Stimulated activated CD8-positive, alpha-beta memory T cell treated with anti-CD3 and anti-CD28 coated beads, Interleukin-12 subunit alpha, Interleukin-12 subunit beta, amount 100 ng/mL, for 1 hour (primary cell): ENCODE data around the gene CEACAM21.

Experiments
- DNase-seq: peaks from one replicate; pipeline ENCODE4 v3.0.0-alpha.2; 2020; ENCODE audit warnings: low read depth

Gene CEACAM21

DNA sequence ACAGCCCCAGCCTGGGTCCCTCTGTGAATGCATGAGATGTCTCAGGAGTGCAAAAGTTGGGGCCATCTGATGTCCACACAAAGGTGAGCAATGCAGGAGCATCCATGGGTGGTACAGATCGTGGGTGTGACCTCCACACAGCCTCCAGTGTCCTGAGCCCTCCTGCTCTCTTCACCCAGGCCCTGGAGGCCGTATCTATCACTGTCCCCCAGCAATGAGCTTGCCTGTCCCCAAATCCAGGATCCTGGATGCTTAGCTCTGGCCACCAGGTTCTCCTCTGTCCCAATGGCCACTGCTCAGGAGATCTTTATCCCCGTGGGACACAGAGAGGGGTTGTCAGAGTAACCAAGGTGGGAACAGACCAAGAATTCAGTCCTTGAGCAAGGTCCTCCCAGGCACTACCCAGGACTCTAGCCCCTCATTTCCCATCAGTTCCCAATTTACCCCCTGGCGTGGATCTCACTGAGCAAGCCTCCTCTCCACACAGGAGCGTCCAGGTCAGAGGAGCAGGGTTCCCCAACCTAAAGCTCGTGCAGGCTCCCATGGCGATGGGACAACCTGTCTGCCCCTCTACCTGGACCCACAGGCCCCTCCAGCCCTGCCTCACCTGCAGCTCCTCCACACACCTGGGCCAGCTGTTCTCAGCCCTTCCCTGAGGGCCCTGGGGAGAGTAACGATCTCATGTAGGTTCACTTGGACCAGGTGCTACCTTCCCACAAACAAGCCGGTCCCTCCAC, 11.3 kb downstream of the CEACAM21 start:
- DNase-seq = no peak

DNA sequence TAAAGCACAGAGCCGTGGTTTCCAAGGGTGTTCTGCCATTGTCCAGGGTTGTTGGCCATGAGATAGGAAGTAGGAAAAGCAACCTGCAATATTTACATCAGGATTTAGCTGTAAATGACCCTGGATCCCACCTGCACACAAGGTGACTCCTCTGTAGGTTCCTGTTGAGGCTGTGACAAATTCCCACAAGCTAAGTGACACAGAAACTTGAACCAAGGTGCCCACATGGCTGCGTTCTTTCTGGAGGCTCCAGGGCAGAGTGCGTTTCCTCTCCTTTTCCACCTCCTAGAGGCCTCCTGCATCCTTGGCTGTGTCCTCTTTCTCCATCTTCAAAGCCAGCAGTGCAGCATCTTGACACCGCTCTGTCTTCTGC, 11.9 kb downstream of the CEACAM21 start:
- DNase-seq = no peak

GRCh38 chr19:41588497-41589209, 12.7 kb downstream of the CEACAM21 start:
- no peak for DNase-seq

DNA sequence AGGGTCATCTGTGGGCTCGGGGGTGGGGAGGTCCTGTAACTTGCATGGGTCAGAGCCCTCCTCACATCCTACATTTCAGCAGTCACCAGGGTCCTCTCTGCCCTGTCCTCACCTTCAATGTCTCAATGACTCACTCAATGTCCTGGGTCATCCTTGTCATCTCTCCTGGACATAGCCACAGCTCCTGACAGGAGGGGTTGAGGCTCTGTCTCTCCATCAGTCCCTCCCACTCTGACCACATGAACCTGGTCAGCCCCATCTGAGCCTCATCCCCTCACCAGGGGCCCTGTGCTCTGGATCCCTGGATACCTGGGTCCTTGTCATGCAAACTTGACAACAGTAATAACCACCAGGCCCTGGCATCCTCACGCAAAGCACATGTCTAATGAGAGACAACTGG, 13.4 kb downstream of the CEACAM21 start:
- DNase-seq = no peak

DNA sequence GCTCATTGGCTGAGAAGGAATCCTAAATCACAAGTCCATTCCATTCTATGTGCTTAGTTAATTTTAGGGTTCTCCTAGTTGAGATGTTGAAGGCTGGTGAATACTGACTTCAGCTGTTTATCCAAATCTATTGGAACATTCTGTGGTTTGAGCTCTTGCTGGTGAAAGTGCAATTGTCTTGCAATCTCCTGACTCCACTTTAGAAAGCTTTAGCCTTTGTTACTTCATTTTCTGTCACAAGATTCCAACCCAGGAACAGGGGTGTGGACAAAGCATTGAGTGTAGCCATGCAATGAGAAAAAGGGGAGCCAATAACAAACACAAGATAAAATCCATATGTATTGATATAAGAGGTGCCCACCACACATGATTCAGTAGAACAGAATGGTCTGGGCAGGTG, 15.0 kb downstream of the CEACAM21 start:
- no peak for DNase-seq

DNA sequence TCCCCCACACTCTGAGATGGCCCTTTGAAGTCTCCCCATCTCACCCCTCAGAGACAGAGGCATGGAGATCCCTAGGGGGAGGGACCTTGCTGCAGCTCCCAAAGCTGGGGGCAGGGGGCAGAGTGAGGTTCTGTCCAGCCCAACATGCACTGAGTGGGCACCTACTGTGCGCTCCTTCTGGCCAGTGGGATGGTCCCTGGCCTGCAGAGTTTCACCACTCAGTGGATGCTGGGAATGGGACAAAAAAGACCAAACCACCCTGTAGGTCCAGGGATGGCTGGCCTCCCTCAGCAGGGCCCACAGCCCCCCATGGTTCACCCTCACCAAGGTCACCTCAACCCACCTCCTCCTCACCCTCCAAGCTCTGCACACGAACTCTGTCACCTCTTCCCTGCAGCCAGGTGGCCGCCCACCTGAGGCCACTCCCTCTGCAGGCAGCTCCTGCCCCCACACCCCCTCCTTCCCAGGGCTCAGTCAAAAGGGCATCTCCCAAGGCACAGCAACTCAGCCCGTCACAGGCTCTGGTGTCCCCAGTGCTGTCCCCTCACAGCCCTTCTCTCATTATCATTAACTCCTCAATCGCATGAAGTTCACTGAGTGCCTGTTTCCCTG, 16.1 kb downstream of the CEACAM21 start:
- no peak for DNase-seq

DNA sequence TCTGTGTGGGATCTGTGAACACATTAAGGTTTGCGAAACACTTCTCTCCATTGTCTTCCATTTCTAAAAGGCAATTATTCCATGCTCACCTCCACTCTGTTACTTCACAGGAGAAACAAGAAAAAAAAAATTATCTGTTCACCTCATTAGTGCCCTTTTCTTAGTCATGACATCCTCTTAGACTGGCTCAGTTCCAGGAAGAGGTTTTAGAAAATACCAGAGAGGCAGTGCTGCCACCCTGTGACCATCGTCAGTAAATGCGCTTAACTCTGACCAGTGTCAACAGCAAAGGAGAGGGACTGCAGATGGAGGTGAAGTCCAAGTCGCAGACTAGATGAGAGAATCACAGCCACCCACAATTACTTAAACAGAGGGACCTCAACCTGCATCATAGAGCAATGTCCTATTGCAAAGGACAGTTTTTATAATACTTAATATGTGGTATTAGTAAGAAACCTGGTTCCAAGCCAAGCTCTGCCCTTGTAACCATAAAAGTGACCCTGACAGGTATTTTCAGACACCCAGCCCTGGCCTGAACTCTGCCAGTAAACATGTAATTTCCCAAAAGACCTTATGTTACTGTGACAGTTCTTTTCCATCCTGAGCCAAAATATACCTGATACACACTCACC, 19.4 kb downstream of the CEACAM21 start:
- DNase-seq = peak; percentile 36

DNA sequence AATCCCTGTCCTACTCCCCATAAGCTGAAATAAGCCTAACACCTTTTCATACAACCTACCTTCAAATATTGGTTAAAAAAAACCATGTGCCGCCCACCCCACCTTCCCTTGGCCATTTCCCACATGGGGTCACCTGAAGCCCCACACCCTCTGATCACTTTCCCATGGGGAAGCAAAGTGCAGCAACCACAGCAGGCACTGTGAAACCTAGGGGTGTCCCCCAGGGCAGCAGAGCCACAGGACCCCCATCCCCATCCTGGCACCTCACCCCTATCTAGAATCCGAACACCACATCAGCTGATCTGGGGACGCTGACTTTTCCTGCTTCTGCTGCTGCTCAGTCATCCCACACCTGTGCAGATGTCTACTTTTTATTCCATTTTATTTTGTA, 19.9 kb downstream of the CEACAM21 start:
- no peak for DNase-seq

DNA sequence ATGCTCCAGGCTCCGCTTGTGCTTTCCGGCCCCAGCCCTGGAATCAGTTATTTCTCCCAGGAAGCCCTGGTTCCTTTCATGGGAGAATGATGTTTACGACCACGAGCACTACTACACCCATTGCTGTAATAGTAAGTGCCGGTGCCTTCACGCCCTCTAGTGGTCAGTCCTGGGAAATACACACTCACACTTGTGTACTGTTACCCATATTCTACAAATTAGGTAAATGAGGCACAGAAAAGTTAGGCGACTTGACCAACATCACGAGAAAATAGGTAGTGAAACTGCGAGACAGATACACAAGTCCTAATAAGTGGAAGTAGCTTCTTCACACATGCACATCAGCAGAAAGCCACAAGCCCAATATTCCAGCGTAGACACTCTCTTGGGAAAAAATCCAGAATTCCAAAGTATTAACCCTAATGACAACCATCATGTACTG, 21.7 kb downstream of the CEACAM21 start:
- peak; percentile 55 for DNase-seq

DNA sequence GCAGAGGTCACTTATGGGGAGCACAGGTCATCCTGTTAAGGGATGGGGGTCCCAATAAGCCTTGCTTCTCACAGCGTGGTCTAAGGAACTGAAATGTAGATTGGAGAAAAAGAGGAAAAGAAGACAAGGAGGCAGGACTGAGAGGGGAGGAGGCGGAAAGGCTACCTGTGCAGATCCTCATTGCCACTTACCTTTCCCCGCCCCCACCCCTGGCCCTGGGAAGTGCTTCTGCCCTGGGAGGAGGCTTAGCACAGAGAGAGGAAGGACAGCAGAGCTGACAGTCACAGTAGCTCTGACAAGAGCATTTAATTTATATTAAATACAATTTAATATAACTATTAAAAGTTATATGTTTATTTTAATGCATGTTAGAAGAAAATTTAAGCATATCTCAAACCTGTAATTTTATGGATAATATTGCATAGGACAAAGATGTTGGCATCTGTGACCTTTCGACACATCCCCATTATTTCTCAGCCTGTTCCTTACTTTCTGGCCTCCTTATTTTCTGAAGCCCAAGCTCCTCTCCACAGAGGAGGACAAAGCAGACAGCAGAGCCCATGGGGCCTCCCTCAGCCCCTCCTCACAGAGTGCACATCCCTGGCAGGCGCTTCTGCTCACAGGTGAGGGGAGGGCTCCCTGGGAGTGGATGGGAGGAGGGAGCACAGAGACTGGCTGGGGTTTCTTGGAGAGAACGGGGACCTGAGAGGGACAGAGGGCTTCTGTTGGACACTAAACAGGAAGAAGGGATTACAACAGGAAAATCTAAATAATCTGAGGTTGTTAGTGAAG, 23.4 kb downstream of the CEACAM21 start:
- no peak for DNase-seq

GRCh38 chr19:41601771-41602170, 25.8 kb downstream of the CEACAM21 start:
- DNase-seq = no peak

DNA sequence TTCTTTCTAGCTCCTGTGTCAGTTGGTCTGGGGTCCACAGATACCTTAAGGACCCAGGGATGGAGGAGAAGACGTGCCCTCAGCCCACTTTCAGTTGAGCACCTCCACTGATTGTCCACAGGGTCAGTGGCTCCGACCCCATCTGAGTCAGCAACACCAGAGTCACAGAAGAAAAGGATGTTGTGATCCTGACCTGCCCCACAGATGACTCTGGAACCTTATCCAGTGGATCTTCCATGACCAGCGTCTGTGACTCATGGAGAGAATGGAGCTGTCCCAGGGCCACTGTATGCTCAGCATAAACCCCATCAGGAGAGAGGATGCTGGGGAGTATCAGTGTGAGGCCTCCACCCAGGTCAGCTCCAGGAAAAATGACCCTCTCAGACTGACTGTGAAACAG, 28.9 kb downstream of the CEACAM21 start:
- no peak for DNase-seq

DNA sequence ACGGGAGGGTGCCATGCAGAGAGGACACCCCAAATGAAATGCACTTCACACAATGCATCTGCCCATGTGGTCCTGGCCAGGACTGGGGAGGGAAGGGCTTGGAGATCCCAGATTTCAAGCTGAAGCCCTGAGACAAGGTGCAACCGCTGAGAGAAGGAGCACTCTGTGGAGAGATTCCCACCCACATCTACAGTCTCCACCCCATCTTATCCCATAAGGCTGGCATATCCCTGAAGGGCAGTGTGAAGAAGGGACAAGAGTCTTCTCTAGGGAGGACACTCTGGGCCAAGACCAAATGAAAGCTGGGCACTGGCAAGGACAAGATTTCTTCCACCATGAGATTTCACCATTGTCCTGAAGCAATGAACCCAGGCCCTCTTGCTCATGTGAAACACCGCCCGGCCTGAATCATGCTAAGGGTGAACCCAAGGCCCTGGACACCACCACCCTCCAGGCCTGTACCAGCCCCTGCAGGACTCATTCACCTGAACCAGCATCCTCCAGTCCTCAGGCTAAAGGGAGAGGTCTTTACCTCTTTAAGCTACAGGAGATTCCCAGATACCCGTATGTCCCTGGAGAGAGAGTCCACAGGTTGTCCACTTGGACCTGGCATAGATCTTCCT, 30.4 kb downstream of the CEACAM21 start:
- DNase-seq = no peak

DNA sequence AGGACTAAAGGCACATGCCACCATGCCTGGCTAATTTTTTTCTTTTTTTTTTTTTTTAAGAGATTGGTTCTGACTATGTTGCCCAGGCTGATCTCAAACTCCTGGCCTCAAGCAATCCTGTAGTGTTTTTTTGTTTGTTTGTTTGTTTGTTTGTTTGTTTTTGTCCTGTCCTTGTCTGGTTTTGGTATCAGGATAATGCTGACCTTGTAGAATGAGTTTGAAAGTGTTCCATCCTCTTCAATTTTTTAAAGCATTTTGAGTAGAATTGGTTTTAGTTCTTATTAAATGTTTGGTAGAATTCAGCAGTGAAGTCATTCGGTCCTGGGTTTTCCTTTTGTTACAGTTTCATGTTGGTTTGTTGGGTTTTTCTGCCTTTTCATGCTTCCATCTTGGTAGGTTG, 31.7 kb downstream of the CEACAM21 start:
- DNase-seq = no peak

- no peak for DNase-seq
These were observed 34.8 kb downstream of the CEACAM21 start for GRCh38 chr19:41610789-41611188.

DNA sequence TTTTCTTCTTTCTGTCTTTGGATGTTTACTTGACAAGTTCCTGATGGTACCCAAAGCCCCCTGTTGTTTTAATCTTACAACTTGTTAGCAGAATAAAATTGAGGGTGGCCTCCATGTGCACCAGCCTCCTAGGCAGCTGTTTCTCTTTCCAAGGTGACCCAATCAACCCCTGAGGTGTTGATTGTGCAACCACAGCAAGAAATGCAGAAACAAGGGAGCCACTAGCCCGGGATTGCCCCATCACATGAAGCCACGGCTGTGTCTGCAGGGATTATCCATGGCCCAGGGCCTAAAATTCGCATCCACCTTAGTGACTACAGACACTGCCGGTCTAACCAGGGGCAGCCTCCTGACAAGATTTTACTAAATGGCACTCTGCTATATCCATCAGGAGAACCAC, 36.5 kb downstream of the CEACAM21 start:
- no peak for DNase-seq

- no peak for DNase-seq
These were observed 39.2 kb downstream of the CEACAM21 start for GRCh38 chr19:41615207-41615606.

DNA sequence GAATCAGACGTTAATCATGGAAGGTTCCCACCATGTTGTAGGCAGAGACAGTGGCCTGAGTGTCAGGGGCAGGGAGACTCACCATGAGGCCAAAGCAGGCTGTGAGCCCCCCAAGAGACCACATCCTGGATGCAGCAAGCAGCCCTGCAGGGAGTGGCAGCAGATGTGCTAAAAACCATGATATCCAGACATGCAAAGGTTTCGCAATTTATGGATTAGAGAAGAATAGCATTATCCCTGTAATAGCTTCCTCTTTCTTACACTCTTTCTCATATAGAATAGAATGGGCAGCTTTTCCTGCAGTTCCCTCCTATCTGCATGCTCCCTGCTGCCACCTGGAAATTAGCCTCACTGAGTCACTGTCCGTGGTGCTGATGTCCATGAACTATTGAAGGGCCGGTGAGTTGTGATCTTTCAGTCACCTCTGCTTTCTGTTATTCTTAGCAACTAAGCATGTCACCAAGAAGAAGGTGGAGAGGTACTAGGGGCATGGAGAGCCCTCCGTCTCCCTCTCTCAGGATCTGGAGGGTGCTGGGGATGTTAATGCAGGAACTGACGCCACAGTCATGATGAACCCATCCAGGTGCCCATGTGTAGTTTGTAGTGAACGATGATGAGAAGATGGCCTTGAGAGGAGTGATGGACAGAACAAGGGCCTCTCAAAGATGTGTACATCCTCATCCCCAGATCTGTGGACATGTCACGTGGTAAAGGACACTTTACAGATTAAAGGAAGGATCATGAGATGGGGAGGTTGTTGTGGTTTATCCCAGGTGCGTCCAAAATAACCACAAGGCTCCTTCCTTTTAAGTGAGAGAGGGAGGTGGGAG, 41.0 kb downstream of the CEACAM21 start:
- DNase-seq = no peak

- DNase-seq = no peak
These were observed 42.2 kb downstream of the CEACAM21 start for GRCh38 chr19:41617941-41618730.

DNA sequence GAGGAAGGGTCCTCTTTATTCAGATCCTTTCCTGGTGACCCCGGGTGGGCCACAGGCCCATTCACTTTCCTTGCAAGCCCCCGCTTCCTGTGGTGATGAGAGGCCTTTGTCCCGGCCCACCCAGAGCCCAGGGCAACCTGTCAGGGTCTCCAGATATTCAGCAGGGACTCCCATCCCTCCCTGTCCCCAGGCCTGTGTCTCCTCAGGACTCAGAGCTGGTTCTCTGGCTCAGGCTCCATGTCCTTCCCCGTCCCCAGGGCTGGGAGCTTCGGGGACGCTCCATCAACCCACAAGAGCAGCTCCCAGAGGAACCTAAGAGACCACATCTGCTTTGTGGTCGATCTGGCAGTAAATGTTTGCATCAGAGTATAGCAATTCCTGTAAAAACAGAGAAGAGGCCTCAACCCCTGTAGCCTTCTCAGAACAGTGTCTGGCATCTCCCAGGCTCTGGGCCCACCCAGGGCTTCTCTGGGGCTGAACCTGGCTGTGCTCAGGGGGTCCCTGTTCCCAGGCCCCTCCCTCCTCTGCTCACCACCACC, 43.1 kb downstream of the CEACAM21 start:
- no peak for DNase-seq
